Stimulated activated CD4-positive, alpha-beta T cell treated with anti-CD3 and anti-CD28 coated beads, Interleukin-2, amount 100 ng/mL, for 48 hours (primary cell): ENCODE results near the gene BOLA2.
"Not testable (repeated sequence)": the region's sequence is repeated elsewhere in the genome, so short reads cannot be mapped to it uniquely, and the experiment has no call there.

Experiments
- DNase-seq, 2 donors: peaks; one replicate each; pipeline ENCODE4 v3.0.0-alpha.2; 2020

BOLA2 gene

DNA sequence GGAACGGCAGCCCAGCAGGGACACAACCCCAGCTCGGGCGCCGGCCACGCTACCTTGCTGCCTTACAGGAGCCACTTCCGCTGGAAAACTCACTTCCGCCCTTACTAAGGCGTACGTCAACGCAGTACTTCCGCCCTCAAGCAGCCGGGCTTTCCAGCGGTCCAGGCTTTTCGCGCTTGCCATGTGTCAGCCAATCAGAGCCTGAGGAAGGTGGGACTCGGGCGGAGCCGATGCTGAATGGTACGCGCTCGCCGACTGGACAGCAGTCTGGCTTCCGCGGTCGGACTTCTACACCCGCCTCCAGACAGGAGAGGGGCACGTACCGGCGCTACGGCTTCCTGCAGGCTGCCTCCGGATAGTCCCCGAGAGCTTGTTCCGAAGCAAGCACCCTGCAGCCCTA lies at the start of gene BOLA2, which contains the start of gene SLX1B:
Gene BOLA2 (minus strand): TSS at position 83 of the 400 bp plus-strand sequence. CDS start 98 bp downstream, outside the sequence.
Gene SLX1B (plus strand): TSS at position 265 of the 400 bp plus-strand sequence.
- not testable (repeated sequence) for DNase-seq

- DNase-seq = peak in 1 of 2 donors; percentile 0
These were observed 28.1 kb upstream of the BOLA2 start for GRCh38 chr16:29482276-29482675.

DNA sequence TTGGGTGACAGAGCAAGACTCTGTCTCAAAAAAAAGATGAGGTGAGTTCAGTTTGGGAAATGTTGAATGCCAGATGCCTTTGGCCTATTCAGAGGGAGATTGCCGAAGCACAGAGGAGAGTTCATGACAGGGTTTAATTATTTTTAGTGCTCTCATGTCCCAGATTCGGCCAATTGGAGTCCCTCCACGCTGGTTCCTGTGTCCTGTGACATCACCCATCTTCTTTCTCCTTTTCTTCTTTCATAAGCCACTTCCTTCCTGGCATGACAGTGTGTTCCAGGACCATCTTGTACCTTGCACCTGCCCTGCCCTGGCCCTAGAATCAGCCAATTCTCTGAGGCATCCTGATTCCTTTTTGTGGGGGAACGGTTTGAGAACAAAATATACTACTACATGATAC lies 17.9 kb upstream of the BOLA2 start:
- not testable (repeated sequence) for DNase-seq

GRCh38 chr16:29469660-29470059 lies 15.5 kb upstream of the BOLA2 start:
- peak in 1 of 2 donors; percentile 0 for DNase-seq

DNA sequence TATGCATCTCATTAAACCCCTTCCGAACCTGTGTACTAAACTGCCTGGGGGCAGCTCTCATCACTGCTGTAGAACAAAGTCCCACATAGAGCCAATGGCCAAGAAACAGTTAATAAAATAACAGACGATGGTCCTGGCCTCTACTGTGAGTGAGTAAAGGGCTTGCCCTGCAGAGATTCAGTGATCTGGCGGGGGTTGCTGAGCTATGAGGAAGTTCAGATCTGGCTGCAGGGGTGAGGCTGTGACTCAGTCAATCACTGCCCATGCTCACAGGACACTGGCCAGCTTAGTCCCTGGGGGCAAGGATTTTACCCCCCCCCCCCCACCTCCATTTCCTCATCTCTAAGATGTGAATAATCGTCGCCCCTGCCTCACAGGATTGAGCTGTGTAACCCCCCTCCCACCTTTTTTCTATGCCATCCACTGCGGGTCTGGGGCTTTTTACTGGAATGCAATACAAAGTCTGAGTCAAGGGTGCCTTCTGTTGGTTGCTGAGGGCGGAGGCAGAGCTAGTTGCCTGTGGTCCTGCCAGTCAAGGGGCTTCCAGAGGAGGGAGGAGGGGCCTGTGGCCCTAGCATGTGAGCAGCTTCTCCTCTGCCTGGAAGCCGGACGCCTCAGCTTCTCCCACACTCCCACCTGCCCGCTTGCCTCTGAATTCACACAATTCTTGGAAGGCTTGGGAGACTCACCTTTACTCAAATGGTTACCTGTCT lies 13.7 kb upstream of the BOLA2 start:
- not testable (repeated sequence) for DNase-seq

GRCh38 chr16:29466904-29467303 lies 12.8 kb upstream of the BOLA2 start:
- not testable (repeated sequence) for DNase-seq

DNA sequence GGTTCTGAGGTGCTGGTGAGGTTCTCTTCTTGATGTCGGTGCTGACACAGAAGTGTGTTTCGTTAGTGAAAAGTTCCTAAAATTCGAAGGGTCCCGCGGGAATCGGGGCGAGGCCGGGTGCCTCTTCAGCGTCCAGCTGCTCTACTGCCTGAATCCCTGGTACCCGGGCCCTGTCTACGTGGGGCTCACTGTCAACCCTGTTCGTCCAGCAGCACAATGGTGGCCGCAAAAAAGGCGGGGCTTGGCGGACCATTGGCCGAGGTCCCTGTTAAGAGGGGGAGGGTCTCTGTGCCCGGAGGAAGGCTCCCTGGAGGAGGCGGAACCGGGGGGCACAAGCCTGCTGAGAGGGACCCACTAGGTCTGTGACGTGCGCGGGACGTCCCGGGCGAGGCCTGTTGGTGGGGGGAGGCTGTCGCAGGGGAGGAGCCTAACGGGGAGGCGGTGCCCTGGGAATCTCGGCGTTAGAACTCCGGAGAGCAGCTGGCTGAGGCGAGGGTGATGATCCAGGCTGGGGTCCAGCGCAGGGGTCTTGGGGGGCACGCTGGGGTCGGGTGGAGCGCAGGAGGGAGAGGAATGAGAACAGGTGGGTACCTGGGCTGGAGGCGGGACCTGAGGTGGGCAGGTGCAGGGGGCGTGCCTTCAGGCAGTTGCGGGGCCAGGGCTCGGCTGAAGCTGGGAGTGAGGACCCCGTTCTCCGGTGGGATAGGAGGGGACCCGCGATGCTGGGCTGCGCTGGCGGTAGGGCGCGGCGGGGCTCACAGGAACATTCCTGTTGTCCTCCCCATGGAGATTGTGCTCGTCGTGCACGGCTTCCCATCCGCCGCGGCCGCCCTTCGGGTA lies 12.1 kb upstream of the BOLA2 start:
- not testable (repeated sequence) for DNase-seq

- not testable (repeated sequence) for DNase-seq
These were observed 6.5 kb upstream of the BOLA2 start for GRCh38 chr16:29460647-29461030.

DNA sequence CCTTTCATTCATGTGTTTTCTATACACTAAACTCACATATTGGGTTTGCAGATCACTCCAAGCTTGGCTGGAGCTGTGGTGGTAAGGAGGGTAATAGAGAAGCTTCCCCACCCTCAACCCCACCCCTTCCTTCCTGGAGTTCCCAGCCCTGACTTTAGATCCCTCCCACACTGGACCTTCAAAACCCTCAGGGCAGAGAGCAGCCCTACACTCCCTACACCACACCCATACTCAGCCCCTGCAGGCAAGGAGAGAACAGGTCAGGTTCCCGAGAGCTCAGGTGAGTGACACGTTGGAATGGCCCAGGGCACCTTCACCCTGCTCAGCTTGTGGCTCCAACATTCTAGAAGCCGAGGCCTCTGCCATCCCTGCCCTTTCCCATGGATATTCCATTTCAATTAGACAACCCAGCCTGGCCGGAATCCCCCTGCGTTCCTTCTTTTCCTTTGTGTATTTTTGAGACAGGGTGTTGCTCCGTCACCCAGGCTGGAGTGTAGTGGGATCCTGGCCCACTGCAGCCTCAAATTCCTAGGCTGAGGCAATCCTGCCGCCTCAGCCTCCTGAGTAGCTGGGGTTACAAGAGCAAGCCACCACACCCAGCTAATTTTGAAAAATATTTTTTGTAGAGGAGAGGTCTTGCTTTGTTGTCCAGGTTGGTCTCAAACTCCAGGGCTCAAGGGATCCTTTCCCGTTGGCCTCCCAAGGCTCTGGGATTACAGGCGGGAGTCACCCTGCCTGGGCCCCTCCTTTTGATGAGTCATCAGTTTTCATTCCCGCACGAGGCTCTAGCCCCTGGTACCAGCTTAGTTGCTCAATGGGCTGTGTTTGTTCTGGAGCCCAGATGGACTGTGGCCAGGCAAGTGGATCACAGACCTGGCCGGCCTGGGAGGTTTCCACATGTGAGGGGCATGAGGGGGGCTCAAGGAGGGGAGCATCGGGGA lies 5.8 kb upstream of the BOLA2 start, which contains the start of gene SULT1A4:
Gene SULT1A4 (plus strand): TSS at position 208 of the 941 bp plus-strand sequence. CDS start 1,473 bp downstream, outside the sequence.
- DNase-seq = not testable (repeated sequence)

GRCh38 chr16:29457660-29458059 lies 3.5 kb upstream of the BOLA2 start:
- DNase-seq = not testable (repeated sequence)

DNA sequence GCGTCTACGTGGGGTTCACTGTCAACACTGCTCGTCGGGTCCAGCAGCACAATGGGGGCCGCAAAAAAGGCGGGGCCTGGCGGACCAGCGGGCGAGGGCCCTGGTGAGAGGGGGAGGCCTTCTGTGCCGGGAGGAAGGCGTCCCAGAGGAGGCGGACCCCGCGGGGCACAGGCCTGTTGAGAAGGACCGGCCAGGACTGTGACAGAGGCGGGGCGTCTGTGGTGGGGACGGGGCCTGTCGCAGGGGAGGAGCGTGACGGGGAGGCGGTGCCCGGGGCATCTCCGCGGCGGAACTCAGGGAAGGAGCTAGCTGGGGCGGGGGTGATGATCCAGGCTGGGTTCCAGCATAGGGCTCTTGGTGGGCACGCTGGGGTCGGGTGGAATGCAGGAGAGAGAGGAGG lies 677 bp upstream of the BOLA2 start:
- DNase-seq = not testable (repeated sequence)

DNA sequence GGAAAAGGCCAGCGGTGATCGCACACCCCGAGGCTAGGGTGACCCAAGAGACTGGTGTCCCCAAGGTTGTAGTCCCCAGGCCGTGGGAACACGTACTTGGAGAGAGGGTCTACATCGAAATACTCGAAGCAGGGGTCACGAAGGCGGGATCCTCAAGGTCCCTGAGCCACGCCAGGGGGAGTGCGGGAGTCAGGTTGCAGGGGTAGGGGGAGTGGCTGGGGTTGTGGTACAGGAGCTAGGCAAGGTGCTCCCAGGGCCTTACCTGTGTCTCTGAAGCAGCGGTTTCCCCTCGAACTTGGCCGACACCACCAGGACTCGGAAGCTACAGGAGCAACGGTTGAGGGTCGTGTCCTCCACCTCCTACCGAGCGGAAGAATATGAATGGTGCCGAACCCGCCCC lies 397 bp downstream of the BOLA2 start:
- DNase-seq = not testable (repeated sequence)

GRCh38 chr16:29425390-29425789 lies 28.8 kb downstream of the BOLA2 start:
- DNase-seq = not testable (repeated sequence)

DNA sequence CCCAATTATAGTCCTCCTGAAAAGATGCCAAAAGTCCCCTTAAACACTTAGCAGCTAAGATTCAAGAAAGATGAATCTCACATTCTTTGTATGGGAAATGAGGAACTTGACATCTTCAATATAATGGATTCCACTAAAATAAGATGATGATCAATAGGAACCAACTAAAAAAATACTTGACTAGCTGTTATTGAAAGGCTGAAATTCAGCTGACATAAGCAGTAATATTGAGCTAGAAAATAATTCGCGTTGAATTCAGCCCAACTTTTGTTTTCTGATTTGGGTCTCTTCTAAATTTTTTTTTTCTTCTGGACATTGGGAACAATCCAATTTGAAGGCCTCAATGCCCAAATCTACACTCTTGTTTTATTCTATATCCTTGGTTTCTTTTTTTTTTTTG lies 30.6 kb downstream of the BOLA2 start:
- DNase-seq = not testable (repeated sequence)

- not testable (repeated sequence) for DNase-seq
These were observed 48.9 kb downstream of the BOLA2 start for GRCh38 chr16:29405249-29405648.
